Ishikawa (cell line): ENCODE measurements around the gene ITPA.

Source experiments
- CEBPB ChIP-seq: IDR thresholded peaks from 2 replicates; pipeline ENCODE4 v1.6.1; 2012
- CREB1 ChIP-seq: IDR thresholded peaks from 2 replicates; pipeline ENCODE4 v1.6.1; 2012; ENCODE audit warnings: low read depth
- EP300 ChIP-seq: IDR thresholded peaks from 2 replicates; pipeline ENCODE4 v1.6.1; 2012; ENCODE audit warnings: borderline replicate concordance
- FOXM1 ChIP-seq: IDR thresholded peaks from 2 replicates; pipeline ENCODE4 v1.6.1; 2012; ENCODE audit warnings: low read depth, borderline replicate concordance
- MAX ChIP-seq: IDR thresholded peaks from 2 replicates; pipeline ENCODE4 v1.6.1; 2012
- NFIC ChIP-seq: IDR thresholded peaks from 2 replicates; pipeline ENCODE4 v1.6.1; 2012
- RAD21 ChIP-seq: IDR thresholded peaks from 2 replicates; pipeline ENCODE4 v1.6.1; 2012; ENCODE audit warnings: low read depth
- REST ChIP-seq: IDR thresholded peaks from 2 replicates; pipeline ENCODE4 v1.6.1; 2012; ENCODE audit warnings: low read depth, mild to moderate bottlenecking
- TAF1 ChIP-seq: IDR thresholded peaks from 2 replicates; pipeline ENCODE4 v1.6.1; 2012; ENCODE audit warnings: low read depth, mild to moderate bottlenecking
- TCF12 ChIP-seq: IDR thresholded peaks from 2 replicates; pipeline ENCODE4 v1.6.1; 2012; ENCODE audit warnings: low read depth
- TEAD4 ChIP-seq: IDR thresholded peaks from 2 replicates; pipeline ENCODE4 v1.6.1; 2012
- USF1 ChIP-seq: IDR thresholded peaks from 2 replicates; pipeline ENCODE4 v1.6.1; 2012
- YY1 ChIP-seq: IDR thresholded peaks from 2 replicates; pipeline ENCODE4 v1.6.1; 2012; ENCODE audit warnings: low read depth
- ZBTB7A ChIP-seq: IDR thresholded peaks from 2 replicates; pipeline ENCODE4 v1.6.1; 2012; ENCODE audit warnings: low read depth

GRCh38 chr20:3250091-3250504 is 40.8 kb downstream of the ITPA start:
- no peak for TF ChIP-seq TCF12
- TF ChIP-seq CREB1: no peak
- no peak for TF ChIP-seq MAX
- no peak for TF ChIP-seq REST
- no peak for TF ChIP-seq YY1
- no peak for TF ChIP-seq CEBPB
- TF ChIP-seq RAD21: peak; percentile 48
- TF ChIP-seq ZBTB7A: no peak
- no peak for TF ChIP-seq NFIC
- TF ChIP-seq FOXM1: no peak
- TF ChIP-seq USF1: no peak
- TF ChIP-seq TEAD4: no peak
- no peak for TF ChIP-seq TAF1
- no peak for TF ChIP-seq EP300
